Astrocyte (in vitro differentiated cells and primary cell): Measurements from ENCODE around the gene ARL6.

Source experiments
- EZH2 ChIP-seq: IDR thresholded peaks from 2 replicates; pipeline ENCODE4 v1.6.1; 2012; ENCODE audit warnings: mild to moderate bottlenecking, low read length, inconsistent platforms; ENCODE audit not compliant: insufficient read depth
- TF ChIP-seq, protein P1 (sequence below): IDR thresholded peaks from 2 replicates; pipeline ENCODE4 v1.5.1; 2011; ENCODE audit warnings: low read depth, mild to moderate bottlenecking, inconsistent platforms, low read length, moderate library complexity; ENCODE audit not compliant: insufficient read depth

DNA sequence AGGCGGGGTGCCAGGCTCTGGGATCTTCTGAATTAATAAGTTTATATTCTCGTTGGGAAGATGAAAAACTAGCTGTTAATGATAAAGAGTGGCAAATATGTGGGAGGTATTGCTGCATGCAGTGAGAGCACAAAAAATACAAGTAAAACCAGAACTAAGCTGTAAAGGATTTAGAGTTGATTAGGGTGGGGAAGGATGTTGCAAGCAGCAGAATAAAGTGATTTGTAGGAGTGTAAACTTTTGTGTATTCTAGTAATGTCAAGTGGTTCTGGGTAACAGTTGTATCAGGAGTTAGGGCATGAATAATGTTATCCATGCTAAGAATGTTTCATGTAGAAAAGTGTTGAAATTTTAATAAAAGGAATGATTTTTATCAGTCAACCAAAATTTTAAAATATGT lies 75.4 kb downstream of the ARL6 start:
- TF ChIP-seq, protein P1, sequence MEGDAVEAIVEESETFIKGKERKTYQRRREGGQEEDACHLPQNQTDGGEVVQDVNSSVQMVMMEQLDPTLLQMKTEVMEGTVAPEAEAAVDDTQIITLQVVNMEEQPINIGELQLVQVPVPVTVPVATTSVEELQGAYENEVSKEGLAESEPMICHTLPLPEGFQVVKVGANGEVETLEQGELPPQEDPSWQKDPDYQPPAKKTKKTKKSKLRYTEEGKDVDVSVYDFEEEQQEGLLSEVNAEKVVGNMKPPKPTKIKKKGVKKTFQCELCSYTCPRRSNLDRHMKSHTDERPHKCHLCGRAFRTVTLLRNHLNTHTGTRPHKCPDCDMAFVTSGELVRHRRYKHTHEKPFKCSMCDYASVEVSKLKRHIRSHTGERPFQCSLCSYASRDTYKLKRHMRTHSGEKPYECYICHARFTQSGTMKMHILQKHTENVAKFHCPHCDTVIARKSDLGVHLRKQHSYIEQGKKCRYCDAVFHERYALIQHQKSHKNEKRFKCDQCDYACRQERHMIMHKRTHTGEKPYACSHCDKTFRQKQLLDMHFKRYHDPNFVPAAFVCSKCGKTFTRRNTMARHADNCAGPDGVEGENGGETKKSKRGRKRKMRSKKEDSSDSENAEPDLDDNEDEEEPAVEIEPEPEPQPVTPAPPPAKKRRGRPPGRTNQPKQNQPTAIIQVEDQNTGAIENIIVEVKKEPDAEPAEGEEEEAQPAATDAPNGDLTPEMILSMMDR, result no peak
- no peak for TF ChIP-seq EZH2
